HG02938 (cell line): ENCODE data around the gene PNISR.

ENCODE experiments used
- ATAC-seq: cut with Tn5 transposase; IDR thresholded peaks from one replicate; pipeline ENCODE4 v1.9.1; 2021; ENCODE audit warnings: mild to moderate bottlenecking, moderate library complexity; ENCODE audit not compliant: unreplicated experiment

The PNISR gene

GRCh38 chr6:99412065-99412464 is 13.0 kb downstream of the PNISR start:
- no peak for ATAC-seq

- ATAC-seq, result no peak
Observed at GRCh38 chr6:99409672-99410071, 15.4 kb downstream of the PNISR start.

GRCh38 chr6:99407076-99407475 is 18.0 kb downstream of the PNISR start:
- ATAC-seq, result no peak

DNA sequence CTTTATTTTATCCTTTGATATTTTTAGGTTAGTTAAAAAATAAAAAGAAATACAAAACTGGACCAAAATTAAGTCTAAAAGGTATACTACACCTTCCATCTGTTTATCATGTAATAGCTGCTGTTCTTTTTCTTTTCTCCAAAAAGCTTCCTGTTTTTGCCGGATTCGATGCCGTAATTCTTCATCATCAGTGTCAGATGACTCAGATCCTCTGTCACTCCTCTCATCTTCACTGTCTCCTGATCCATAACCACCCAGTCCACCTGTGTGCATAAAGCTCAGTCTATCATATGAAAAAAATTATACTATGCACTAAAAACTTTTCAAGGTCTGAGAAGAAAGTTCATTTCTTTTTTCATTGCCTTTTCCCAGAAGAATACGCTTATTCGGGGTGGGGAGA is 22.7 kb downstream of the PNISR start:
- no peak for ATAC-seq

GRCh38 chr6:99397287-99397686 is 27.8 kb downstream of the PNISR start:
- ATAC-seq, result no peak

DNA sequence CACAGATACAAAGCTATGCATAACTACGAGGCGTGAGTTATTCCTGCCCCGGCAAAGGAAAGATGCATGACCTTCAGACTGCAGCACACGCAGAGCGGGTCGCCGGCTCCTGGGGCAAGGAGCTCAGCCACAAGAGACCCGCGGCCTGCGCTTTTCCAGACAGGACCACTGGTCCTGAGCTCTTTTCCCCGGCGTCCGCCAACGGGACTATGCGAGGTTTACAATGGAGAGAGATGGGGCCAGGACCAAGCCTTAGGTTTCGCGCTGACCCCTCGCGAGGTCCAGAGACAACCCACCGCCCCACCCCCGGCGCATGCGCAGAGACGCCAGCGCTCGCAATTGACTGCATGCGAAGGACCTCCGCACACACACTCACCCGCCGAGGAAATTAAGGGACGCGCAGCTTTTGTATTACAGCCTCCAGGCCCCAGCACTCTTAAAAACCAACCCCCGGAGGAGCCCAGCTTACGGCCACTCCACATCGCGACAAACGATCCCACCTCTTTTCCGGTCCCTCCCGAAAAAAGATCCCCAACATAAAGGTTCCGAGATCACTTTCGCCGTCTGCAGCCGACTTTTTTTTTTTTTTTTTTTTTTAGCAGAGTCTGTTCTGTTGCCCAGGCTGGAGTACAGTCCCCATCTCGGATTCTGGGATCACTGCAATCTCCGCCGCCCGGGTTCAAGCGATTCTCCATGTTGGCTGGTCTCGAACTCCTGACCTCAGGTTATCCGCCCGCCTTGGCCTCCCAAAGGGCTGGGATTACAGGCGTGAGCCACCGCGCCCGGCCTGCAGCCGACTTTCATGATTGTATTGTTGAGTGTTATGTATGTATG is 31.2 kb downstream of the PNISR start, which contains the start of gene COQ3:
Gene COQ3 (minus strand): TSS at position 498 of the 834 bp plus-strand sequence. CDS start 16 bp downstream, at position 482.
- peak; percentile 75 for ATAC-seq

GRCh38 chr6:99393366-99393697 is 31.8 kb downstream of the PNISR start:
- peak; percentile 32 for ATAC-seq

DNA sequence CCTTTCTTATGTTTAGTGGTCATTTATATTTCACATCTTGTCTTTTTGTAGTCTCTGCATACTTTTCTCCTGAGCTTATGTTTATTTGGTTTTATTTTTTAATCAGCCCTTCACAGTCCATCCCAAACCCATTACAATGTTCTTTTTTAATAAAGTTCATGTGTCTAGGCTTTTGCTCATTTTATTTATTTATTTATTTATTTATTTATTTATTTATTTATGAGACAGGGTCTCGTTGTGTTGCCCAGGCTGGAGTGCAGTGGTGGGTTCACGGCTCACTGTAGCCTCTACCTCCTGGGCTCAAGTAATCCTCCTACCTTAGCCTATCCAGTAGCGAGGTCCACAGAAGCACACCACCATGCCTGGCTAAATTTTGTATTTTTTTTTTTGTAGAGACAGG is 34.2 kb downstream of the PNISR start:
- no peak for ATAC-seq

- ATAC-seq, result no peak
Observed at GRCh38 chr6:99384507-99384906, 40.6 kb downstream of the PNISR start.

DNA sequence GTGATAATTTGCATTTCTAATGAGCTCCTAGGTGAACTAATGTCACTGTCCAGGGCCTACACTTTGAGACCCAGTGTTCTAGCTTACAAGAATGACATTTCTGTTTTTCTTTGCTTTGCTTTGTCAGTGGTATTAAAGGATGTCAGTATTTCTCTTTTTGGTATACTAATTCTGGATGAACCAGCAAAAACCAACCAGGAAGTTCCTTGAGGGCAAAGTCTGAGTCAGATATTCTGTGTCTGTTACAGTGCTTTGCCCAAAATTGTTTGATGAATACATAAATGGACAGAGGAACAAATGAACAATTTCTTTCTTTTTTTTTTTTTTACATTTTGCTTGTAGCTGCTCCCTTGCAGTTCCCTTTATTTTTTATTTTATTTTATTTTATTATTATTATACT is 46.5 kb downstream of the PNISR start:
- no peak for ATAC-seq

GRCh38 chr6:99369533-99369932 is 55.6 kb downstream of the PNISR start:
- ATAC-seq, result no peak

- no peak for ATAC-seq
Observed at GRCh38 chr6:99366852-99367251, 58.3 kb downstream of the PNISR start.

DNA sequence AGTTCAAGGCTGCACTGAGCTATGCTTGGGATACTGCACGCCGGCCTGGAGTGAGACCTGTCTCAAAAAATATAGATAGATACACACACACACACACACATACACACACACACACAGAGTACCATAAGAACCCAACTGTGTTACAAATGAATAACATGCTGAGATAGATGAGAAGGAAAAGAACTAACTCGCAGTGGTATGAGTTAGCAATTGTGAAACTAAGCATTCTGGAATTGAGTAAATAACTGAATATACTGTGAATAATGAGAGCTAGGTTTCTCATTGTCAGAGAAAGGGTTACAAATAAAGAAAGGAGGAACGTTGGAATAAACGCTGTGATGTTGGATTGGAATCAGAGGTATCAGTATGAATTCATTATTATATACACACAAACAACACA is 61.1 kb downstream of the PNISR start:
- peak; percentile 89 for ATAC-seq

GRCh38 chr6:99362678-99363268 is 62.3 kb downstream of the PNISR start:
- ATAC-seq, result no peak

- ATAC-seq, result no peak
Observed at GRCh38 chr6:99359800-99360199, 65.3 kb downstream of the PNISR start.

DNA sequence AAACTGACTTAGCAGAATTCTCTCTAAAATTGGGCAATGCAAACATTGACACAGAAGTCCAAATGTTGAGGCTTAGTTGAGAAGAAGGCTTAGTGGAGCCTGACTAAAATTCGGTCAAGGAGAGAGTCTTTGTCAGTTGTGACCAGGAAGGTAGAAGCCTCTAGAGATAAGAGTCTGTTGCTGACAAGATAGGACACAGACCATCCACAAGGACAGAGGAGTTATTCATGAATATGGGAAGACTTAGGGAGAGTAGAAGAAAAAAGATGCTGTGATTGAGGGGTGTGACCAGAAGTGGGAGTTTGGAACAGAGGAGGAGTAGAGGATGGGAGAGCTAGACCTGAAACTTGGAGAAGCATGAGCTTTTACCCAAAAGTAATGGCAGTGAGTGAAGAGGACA is 68.5 kb downstream of the PNISR start:
- ATAC-seq, result no peak

DNA sequence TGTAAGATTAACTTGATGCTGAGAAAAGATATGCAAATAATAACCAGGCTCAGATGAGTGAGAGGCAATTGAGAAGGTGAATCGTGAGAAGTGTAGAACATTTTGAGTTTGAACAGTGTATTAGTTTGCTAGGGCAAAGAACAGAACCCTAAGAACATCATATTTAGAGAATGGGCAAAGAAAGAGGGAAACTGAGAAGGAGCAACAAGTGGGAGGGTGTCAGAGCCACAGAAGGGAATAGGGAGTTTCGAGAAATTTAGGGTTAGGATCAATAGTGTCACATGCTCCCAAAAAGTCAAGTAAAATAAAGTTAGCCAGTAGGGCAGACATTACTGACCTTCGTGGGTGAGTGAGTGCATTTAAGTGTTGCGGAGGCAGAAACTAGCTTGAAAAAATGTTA is 70.1 kb downstream of the PNISR start:
- ATAC-seq, result no peak

DNA sequence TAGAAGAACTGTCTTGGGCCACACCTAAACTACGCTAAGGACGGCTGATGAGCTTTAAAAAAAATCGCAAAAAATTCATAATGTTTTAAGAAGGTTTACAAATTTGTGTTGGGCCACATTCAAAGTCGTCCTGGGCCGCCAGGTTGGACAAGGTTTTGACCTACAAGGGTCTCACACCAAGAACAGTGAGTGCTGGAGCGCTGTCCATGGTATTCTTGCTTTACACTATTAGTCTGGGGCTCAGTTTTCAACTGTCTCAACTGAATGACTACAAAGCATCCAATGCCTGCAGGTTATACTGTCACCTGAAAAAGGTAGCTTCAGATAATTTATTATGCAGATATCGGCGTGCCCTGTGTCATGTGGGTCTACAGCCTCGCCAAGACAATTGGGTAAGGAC is 72.0 kb downstream of the PNISR start:
- no peak for ATAC-seq

GRCh38 chr6:99350573-99350972 is 74.5 kb downstream of the PNISR start:
- no peak for ATAC-seq

- no peak for ATAC-seq
Observed at GRCh38 chr6:99349171-99350141, 75.7 kb downstream of the PNISR start, which contains the start of gene FAXC. Gene FAXC, minus strand, starts transcription at chr6:99349674. Its CDS starts 302 bp downstream, at chr6:99349372.
